Lower leg skin (tissue), 4 donors: ENCODE data around the gene TMEM119. TPM values are rescaled to one million over a fixed set of nuclear protein-coding genes. Genes with fewer than 3 reads are reported as not detected.

Experiments used
- DNase-seq, 2 donors: peaks; one replicate each; pipeline ENCODE4 v3.0.0-alpha.2; 2019; ENCODE audit warnings: low spot score in 2 of 2
- H3K4me3 ChIP-seq: fragments of 200-600 bp; sonication (generic); 2 replicates; pipeline ENCODE4 v1.5.1; 2017; ENCODE audit warnings: mild to moderate bottlenecking, low read depth; ENCODE audit not compliant: poor library complexity, severe bottlenecking
- POLR2A ChIP-seq, 2 donors: fragments of 450-650 bp; IDR thresholded peaks; one replicate each; pipeline ENCODE4 v1.6.1; 2016 to 2017; ENCODE audit warnings: antibody characterized with exemption in 2 of 2, mild to moderate bottlenecking in 1 of 2, moderate library complexity in 1 of 2
- WGBS, 2 donors: methylation state at CpG; one replicate each; pipeline ENCODE4 v1.1.5; 2018; 5-methylcytosine and 5-hydroxymethylcytosine counted together
- intact Hi-C: fragments of 100-400 bp; cut with DNase I; formaldehyde crosslinking; loops from one replicate; pipeline ENCODE4 v1.15.0; 2023; ENCODE audit warnings: low total_unique reads
- total RNA-seq, 4 donors: library from RNA; depleted of rRNA; stranded (reverse); fragments of >200 nt; gene quantifications; one replicate each; pipeline ENCODE4 v1.1.0, GENCODE V29; 2016
- TF ChIP-seq, protein P1 (sequence below), 3 donors: fragments of 450-650 bp; IDR thresholded peaks; one replicate each; pipeline ENCODE4 v1.5.1; 2016; ENCODE audit warnings: antibody characterized with exemption in 3 of 3, mild to moderate bottlenecking in 3 of 3, moderate library complexity in 2 of 3

TMEM119 gene
- total RNA-seq, 4 donors from 2014 or later: 0.34 to 10.3 (median 1.4) TPM

DNA sequence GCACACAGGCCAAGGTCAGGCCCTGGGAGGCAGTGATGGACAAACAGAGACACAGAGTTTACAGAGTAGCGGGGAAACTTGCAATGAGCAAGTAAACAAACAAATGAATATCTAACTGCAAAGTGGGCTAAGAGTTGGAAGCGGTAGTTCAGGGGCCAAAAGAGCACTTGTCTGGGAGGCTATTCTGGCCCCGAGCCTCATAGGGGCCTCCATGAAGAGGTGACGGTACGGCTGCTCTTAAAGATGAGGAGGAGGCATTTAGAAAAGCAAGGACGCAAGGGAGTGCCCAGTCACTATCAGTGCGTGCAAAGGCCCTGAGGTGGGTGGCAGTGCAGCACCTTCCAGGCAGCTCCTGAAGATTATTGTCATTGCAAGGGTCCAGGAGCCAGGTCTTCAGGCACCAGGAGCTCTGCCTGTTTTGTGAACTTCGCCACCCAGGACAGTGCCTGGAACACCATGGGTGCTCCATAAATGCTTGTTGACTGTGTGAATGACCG lies 4.4 kb upstream of the TMEM119 start:
- H3K4me3 ChIP-seq: no peak overlapping the region
- WGBS, 2 donors: 96% methylated on average over 9 of the region's 9 CpGs
- TF ChIP-seq POLR2A (IDR thresholded peaks at IDR 0.05): no peak
- TF ChIP-seq, protein P1, sequence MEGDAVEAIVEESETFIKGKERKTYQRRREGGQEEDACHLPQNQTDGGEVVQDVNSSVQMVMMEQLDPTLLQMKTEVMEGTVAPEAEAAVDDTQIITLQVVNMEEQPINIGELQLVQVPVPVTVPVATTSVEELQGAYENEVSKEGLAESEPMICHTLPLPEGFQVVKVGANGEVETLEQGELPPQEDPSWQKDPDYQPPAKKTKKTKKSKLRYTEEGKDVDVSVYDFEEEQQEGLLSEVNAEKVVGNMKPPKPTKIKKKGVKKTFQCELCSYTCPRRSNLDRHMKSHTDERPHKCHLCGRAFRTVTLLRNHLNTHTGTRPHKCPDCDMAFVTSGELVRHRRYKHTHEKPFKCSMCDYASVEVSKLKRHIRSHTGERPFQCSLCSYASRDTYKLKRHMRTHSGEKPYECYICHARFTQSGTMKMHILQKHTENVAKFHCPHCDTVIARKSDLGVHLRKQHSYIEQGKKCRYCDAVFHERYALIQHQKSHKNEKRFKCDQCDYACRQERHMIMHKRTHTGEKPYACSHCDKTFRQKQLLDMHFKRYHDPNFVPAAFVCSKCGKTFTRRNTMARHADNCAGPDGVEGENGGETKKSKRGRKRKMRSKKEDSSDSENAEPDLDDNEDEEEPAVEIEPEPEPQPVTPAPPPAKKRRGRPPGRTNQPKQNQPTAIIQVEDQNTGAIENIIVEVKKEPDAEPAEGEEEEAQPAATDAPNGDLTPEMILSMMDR (IDR thresholded peaks at IDR 0.05): no peak
- no peak for DNase-seq
- intact Hi-C loops: no loop called here

DNA sequence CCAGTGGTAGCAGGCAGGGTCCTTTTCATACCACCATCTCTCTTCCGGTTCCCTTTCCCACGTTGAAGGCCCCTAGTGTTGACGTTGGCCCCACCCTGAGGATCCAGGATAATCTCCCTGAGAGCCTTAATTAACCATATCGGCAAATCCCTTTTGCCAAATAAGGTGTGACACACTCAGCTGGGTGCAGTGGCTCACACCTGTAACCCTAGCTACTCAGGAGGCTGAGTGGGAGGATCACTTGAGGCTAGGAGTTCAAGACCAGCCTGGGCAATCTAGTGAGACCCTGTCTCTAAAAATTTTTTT lies 2.8 kb upstream of the TMEM119 start:
- no peak overlapping the region for H3K4me3 ChIP-seq
- TF ChIP-seq POLR2A (IDR thresholded peaks at IDR 0.05): no peak
- TF ChIP-seq, protein P1 (IDR thresholded peaks at IDR 0.05): no peak
- no peak for DNase-seq
- 68 to 72% methylated on average over 4 of the region's 4 CpGs for WGBS, 2 donors
- intact Hi-C loops: no loop called here

DNA sequence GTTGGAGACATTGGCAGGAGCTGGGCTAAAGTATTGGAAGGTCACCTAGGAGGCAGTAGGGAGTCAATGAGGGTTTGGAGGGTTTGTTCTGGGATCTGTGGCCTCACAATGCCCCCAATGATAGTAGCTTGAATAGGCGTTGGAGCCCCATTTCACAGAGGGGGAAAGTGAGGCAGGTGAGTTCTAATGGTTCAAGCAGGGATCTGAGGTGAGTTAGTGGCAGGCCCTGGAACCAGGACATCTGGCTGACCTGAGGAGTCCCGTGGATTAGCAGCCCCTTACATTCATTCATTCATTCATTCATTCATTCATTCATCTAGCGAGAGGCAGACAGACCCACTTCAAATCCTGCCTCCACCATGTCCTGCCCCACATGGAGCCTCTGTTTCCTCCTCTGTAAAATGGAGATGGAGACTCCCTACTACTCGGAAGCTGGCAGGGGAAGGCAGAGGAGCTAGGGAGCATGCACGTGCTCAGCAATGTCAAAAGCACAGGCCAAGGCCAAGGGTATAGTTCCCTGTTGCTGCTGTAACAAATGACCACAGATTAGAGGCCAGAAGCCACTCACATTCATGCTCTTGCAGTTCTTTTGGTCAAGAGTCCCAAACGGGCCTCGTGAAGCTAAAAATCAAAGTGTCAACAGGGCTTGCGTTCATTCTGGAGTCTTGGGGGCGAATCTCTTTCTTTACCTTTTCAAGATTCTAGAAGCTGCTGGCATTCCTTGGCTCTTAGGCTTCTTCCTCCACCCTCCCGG lies 2.2 kb upstream of the TMEM119 start:
- intact Hi-C loops: no loop called here
- TF ChIP-seq, protein P1 (IDR thresholded peaks at IDR 0.05): no peak
- TF ChIP-seq POLR2A (IDR thresholded peaks at IDR 0.05): no peak
- 82 to 91% methylated on average over 10 of the region's 10 CpGs for WGBS, 2 donors
- no peak overlapping the region for H3K4me3 ChIP-seq
- no peak for DNase-seq

GRCh38 chr12:108599541-108599940 lies 1.7 kb upstream of the TMEM119 start:
- TF ChIP-seq, protein P1 (IDR thresholded peaks at IDR 0.05): no peak
- TF ChIP-seq POLR2A (IDR thresholded peaks at IDR 0.05): no peak
- 69 to 70% methylated on average over 6 of the region's 6 CpGs for WGBS, 2 donors
- no peak for DNase-seq
- no peak overlapping the region for H3K4me3 ChIP-seq
- intact Hi-C loops: no loop called here

DNA sequence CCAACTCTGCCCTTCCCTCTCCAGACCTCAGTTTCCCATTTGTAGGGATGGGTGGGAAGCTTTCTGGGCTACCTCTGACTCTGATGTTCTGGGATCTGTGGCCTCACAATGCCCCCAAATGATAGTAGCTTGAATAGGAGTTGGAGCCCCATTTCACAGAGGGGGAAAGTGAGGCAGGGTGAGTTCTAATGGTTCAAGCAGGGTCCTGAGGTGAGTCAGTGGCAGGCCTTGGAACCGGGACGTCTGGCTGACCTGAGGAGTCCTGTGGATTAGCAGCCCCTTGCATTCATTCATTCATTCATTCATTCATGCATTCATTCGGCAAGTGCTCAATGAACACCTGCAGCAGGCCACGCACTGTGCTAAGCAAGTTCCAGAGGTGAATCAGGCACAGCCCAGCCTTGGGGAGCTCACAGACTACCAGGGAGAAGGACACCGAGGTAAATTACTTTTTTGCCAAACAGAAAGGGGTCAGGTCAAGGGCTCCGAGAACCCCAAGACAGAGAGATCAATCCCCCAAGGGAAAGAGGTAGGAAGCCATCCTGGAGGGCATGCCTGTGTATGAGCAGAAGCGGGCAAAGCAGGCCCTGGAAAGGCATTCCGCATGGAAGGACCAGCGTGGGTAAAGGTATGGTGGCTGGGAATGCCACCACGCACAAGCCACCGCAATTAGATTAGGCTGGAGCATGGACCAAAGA lies 818 bp upstream of the TMEM119 start:
- H3K4me3 ChIP-seq: no peak overlapping the region
- no peak for TF ChIP-seq POLR2A (IDR thresholded peaks at IDR 0.05)
- TF ChIP-seq, protein P1 (IDR thresholded peaks at IDR 0.05): no peak
- 86 to 87% methylated on average over 11 of the region's 11 CpGs for WGBS, 2 donors
- intact Hi-C loops: no loop called here
- no peak for DNase-seq
